Measurements from ENCODE around the gene WDR35.
"Not testable (repeated sequence)": the region's sequence is repeated elsewhere in the genome, so short reads cannot be mapped to it uniquely, and the experiment has no call there.

Gene WDR35

GRCh38 chr2:19890104-19890503 is 99.8 kb downstream of the WDR35 start:
- DNase-seq = no peak

- DNase-seq = no peak
Measured at GRCh38 chr2:19888831-19889230, 101.1 kb downstream of the WDR35 start.

- DNase-seq = no peak
Measured at GRCh38 chr2:19887510-19887909, 102.4 kb downstream of the WDR35 start.

GRCh38 chr2:19886261-19886660 is 103.6 kb downstream of the WDR35 start:
- no peak for DNase-seq

GRCh38 chr2:19885791-19886190 is 104.1 kb downstream of the WDR35 start:
- DNase-seq = no peak

GRCh38 chr2:19883971-19884720 is 105.8 kb downstream of the WDR35 start:
- DNase-seq = no peak

GRCh38 chr2:19883486-19883885 is 106.4 kb downstream of the WDR35 start:
- DNase-seq = no peak

- DNase-seq = no peak
Measured at GRCh38 chr2:19882286-19882685, 107.6 kb downstream of the WDR35 start.

GRCh38 chr2:19881908-19882265 is 108.0 kb downstream of the WDR35 start:
- no peak for DNase-seq

GRCh38 chr2:19881221-19881907 is 108.5 kb downstream of the WDR35 start:
- no peak for DNase-seq

- not testable (repeated sequence) for DNase-seq
Measured at GRCh38 chr2:19880191-19880590, 109.7 kb downstream of the WDR35 start.

GRCh38 chr2:19879120-19879519 is 110.8 kb downstream of the WDR35 start:
- DNase-seq = no peak

- no peak for DNase-seq
Measured at GRCh38 chr2:19878268-19879046, 111.4 kb downstream of the WDR35 start.

GRCh38 chr2:19876751-19877150 is 113.2 kb downstream of the WDR35 start:
- no peak for DNase-seq

GRCh38 chr2:19875280-19875679 is 114.6 kb downstream of the WDR35 start:
- DNase-seq = no peak

GRCh38 chr2:19874726-19875125 is 115.2 kb downstream of the WDR35 start:
- peak; percentile 15 for DNase-seq

GRCh38 chr2:19873014-19873413 is 116.9 kb downstream of the WDR35 start:
- peak; percentile 13 for DNase-seq

GRCh38 chr2:19872302-19872701 is 117.6 kb downstream of the WDR35 start:
- DNase-seq = no peak

GRCh38 chr2:19871836-19872235 is 118.1 kb downstream of the WDR35 start:
- peak; percentile 11 for DNase-seq

GRCh38 chr2:19870792-19871191 is 119.1 kb downstream of the WDR35 start:
- DNase-seq = no peak

GRCh38 chr2:19868701-19869580 is 121.0 kb downstream of the WDR35 start:
- peak; percentile 70 for DNase-seq

- DNase-seq = no peak
Measured at GRCh38 chr2:19868224-19868623, 121.7 kb downstream of the WDR35 start.

GRCh38 chr2:19866771-19867170 is 123.1 kb downstream of the WDR35 start:
- no peak for DNase-seq

Measured in activated CD4-positive, CD25-positive, alpha-beta regulatory T cell treated with anti-CD3 and anti-CD28 coated beads, Interleukin-2, amount 50 U/mL, for 72 hours (primary cell).